GM18508 (cell line): ENCODE results near the gene PPP6R3.

Experiments
- ATAC-seq: cut with Tn5 transposase; IDR thresholded peaks from one replicate; pipeline ENCODE4 v1.9.1; 2021; ENCODE audit warnings: moderate number of reproducible peaks; ENCODE audit not compliant: insufficient read depth, unreplicated experiment

The PPP6R3 gene, protein sequence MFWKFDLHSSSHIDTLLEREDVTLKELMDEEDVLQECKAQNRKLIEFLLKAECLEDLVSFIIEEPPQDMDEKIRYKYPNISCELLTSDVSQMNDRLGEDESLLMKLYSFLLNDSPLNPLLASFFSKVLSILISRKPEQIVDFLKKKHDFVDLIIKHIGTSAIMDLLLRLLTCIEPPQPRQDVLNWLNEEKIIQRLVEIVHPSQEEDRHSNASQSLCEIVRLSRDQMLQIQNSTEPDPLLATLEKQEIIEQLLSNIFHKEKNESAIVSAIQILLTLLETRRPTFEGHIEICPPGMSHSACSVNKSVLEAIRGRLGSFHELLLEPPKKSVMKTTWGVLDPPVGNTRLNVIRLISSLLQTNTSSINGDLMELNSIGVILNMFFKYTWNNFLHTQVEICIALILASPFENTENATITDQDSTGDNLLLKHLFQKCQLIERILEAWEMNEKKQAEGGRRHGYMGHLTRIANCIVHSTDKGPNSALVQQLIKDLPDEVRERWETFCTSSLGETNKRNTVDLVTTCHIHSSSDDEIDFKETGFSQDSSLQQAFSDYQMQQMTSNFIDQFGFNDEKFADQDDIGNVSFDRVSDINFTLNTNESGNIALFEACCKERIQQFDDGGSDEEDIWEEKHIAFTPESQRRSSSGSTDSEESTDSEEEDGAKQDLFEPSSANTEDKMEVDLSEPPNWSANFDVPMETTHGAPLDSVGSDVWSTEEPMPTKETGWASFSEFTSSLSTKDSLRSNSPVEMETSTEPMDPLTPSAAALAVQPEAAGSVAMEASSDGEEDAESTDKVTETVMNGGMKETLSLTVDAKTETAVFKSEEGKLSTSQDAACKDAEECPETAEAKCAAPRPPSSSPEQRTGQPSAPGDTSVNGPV

DNA sequence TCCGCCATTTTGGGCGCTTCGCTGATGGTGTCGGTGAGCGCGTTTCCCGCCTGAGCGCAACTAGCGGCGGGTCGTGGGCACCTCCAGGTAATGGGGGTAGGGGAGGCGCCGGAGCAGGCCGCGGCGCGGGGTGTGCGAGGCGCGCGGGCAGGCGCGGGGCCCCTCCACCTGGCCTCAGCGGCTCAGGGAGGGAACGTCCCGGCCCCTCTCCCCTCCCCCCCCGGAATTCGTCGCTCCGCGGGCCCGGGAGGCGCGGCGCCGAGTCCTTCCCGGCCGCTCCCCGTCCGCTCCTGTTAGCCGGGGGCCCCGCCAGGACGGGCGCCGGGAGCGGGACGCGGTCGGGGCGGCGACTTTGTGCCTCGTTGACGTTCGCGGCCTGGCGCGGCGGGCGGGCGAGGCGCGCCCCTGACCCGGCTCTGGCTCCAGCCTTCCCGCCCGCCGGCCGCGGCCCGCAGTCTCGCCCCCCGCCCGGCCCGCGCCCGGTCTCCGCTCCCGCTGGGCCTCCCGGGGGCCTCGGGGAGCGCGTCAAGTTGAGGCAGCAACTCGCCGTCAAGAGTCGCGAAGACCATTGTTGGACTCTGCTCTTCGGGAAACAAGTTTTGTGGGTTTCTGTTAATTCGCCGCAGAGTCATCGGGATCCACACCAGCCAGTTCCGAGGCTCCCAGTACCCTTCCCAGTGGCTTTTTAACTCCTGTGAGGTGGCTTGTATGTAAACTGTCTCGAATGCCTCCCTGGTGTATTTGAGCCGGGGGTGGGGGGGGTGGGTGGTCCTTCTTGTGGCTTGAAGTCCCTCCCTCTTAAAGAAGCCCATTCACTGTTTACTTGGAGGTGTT, at the start of gene PPP6R3:
Gene PPP6R3, plus strand, starts transcription at position 12 of the 834 bp plus-strand sequence. CDS start 76,913 bp downstream, outside the sequence.
- no peak for ATAC-seq

- no peak for ATAC-seq
Observed at GRCh38 chr11:68411501-68411991, 49.0 kb upstream of the PPP6R3 start.

GRCh38 chr11:68412593-68413475, 47.7 kb upstream of the PPP6R3 start:
- no peak for ATAC-seq

GRCh38 chr11:68413591-68413999, 47.0 kb upstream of the PPP6R3 start:
- no peak for ATAC-seq

DNA sequence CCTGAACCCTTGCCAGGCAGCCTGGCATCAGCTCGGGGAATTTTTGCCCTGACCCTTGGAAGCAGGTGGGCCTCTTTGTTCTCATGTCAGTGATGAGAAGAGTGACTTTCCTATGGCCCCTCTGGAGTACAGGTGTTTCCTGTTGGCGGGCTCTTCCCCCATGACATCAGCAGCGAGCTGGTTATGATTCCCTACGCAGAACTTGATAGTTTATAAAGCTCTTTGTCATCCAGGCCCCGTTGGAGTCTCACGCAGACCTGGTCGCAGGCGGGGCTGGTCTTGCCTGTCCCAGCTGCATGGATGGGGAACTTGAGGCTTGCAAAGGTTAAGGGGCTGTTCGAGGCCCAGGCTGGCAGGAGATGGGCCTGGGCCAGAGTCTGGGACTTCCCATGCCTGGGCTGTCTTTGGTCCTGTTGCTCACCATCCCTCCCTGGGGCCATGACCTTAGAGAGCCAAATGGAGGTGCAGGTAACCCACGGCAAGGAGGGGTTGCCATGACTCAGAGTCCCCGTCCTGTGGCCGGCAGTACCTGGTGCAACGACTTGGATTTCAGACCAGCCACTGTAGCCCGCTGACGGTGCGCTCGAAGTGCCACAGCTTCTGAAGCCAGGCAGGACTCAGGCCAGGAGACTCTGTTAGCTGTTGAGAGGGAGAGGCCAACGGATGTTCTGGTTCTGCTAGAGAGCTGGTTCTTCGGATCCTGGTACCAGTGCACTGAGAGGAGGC, 45.9 kb upstream of the PPP6R3 start:
- no peak for ATAC-seq

- ATAC-seq: no peak
Observed at GRCh38 chr11:68416070-68416578, 44.4 kb upstream of the PPP6R3 start.

DNA sequence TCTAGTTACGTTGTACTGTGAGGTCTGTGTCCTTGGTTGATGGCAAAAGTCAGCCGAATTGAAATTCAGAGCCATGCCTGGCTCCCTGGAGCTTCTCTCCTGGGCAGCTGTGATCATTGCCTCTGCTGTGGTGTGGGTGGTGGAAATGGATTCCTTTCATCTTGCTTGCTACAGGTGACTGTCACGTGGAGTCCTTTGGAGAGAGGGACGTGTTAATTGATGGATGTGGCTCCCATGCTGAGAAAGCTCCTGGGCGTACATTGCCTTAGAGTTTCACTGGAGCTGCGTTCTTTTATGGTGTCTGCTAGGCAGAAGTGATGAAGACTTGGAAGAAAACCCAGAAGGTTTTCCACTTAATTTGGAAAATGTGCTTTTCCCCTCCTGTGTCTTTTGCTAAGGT, 41.9 kb upstream of the PPP6R3 start:
- no peak for ATAC-seq

- no peak for ATAC-seq
Observed at GRCh38 chr11:68420171-68420570, 40.4 kb upstream of the PPP6R3 start.

GRCh38 chr11:68423481-68423880, 37.1 kb upstream of the PPP6R3 start:
- no peak for ATAC-seq

- ATAC-seq: no peak
Observed at GRCh38 chr11:68424101-68424632, 36.4 kb upstream of the PPP6R3 start.

GRCh38 chr11:68424981-68425865, 35.3 kb upstream of the PPP6R3 start:
- ATAC-seq: no peak

- no peak for ATAC-seq
Observed at GRCh38 chr11:68425866-68426380, 34.6 kb upstream of the PPP6R3 start.

GRCh38 chr11:68429661-68430060, 30.9 kb upstream of the PPP6R3 start:
- no peak for ATAC-seq

- ATAC-seq: no peak
Observed at GRCh38 chr11:68430384-68430783, 30.2 kb upstream of the PPP6R3 start.

GRCh38 chr11:68430801-68431200, 29.8 kb upstream of the PPP6R3 start:
- ATAC-seq: no peak

- no peak for ATAC-seq
Observed at GRCh38 chr11:68431984-68432645, 28.4 kb upstream of the PPP6R3 start.
